Upper lobe of left lung (tissue), 6 donors: Measurements from ENCODE around the gene NRXN2. TPM values are rescaled to one million over a fixed set of nuclear protein-coding genes. Genes with fewer than 3 reads are reported as not detected.
A peak's percentile ranks its signal among the peaks of the same experiment; 100 is the strongest.

Experiments used
- ATAC-seq, 2 donors: fragments of 200-7000 bp; cut with Tn5 transposase; one replicate each; pipeline ENCODE4 v1.9.1; 2022; ENCODE audit warnings: mild to moderate bottlenecking in 2 of 2, moderate library complexity in 2 of 2; ENCODE audit not compliant: low FRiP score in 2 of 2
- DNase-seq, 2 donors: peaks; one replicate each; pipeline ENCODE4 v3.0.0-alpha.2; 2019 to 2020
- H3K27ac ChIP-seq, 4 donors: fragments of 200-600 bp; sonication (generic); one replicate each; pipeline ENCODE4 v1.5.1; 2016 to 2019
- H3K27me3 ChIP-seq, 4 donors: fragments of 200-600 bp; sonication (generic); one replicate each; pipeline ENCODE4 v1.5.1; 2017 to 2019
- H3K36me3 ChIP-seq, 4 donors: fragments of 200-600 bp; sonication (generic); one replicate each; pipeline ENCODE4 v1.5.1; 2016 to 2019
- H3K4me1 ChIP-seq, 4 donors: fragments of 200-600 bp; sonication (generic); one replicate each; pipeline ENCODE4 v1.5.1; 2018 to 2019
- H3K4me3 ChIP-seq, 4 donors: fragments of 200-600 bp; sonication (generic); one replicate each; pipeline ENCODE4 v1.5.1; 2017 to 2019; ENCODE audit warnings: mild to moderate bottlenecking in 2 of 4, moderate library complexity in 1 of 4
- H3K9me3 ChIP-seq, 4 donors: fragments of 200-600 bp; sonication (generic); one replicate each; pipeline ENCODE4 v1.5.1; 2018 to 2019
- CTCF ChIP-seq, 6 experiments: fragments of 450-650 bp in 4 of 6; fragments of 200-600 bp in 2 of 6; sonication (generic) in 2 of 6; IDR thresholded peaks; one replicate each; pipeline ENCODE4 v1.5.1; 2016 to 2019; ENCODE audit warnings: antibody characterized with exemption in 6 of 6
- EP300 ChIP-seq, 4 donors: sonication (generic); formaldehyde crosslinking; IDR thresholded peaks; one replicate each; pipeline ENCODE4 v1.5.1; 2017; ENCODE audit warnings: antibody characterized with exemption in 4 of 4, control low read depth in 2 of 4
- POLR2A ChIP-seq, 4 donors: fragments of 450-650 bp; IDR thresholded peaks; one replicate each; pipeline ENCODE4 v1.5.1; 2016 to 2017; ENCODE audit warnings: antibody characterized with exemption in 4 of 4, mild to moderate bottlenecking in 2 of 4
- POLR2AphosphoS5 ChIP-seq, 2 donors: sonication (generic); formaldehyde crosslinking; IDR thresholded peaks; one replicate each; pipeline ENCODE4 v1.5.1; 2017; ENCODE audit warnings: antibody characterized with exemption in 2 of 2
- WGBS, 2 donors: methylation state at CpG; one replicate each; pipeline ENCODE4 v1.1.5; 2017 to 2018; 5-methylcytosine and 5-hydroxymethylcytosine counted together
- total RNA-seq, 6 donors: library from RNA; depleted of rRNA in 4 of 6; stranded (reverse); fragments of >200 nt in 4 of 6; gene quantifications; one replicate each; pipeline versions ENCODE4 v1.1.0 to v1.2.1, GENCODE V29; 2016 to 2021
- donor health status: DM: no; HTN: no; CAD: no; lungs with moderate emphysema.
- donor health status: DM: no; HTN: yes; CAD: no; lungs with severe emphysema.

NRXN2 gene
- total RNA-seq, 6 donors from 2014 or later: 0.59 to 21.6 (median 2.9) TPM; not detected in 2

- DNase-seq (no peak), ATAC-seq (no peak)
- peaks cover 2 to 57% (median 34%) of the 10 kb centered on the region in 4 donors for H3K27me3 ChIP-seq
- no peaks in the 10 kb centered on the region for H3K9me3 ChIP-seq
- no peaks in the 10 kb centered on the region for H3K36me3 ChIP-seq
- WGBS, 2 donors: 9 to 14% methylated on average over 18 to 27 of the region's 39 CpGs
- TF ChIP-seq EP300 (IDR thresholded peaks at IDR 0.05) (no peak), CTCF (IDR thresholded peaks at IDR 0.05) (no peak), POLR2AphosphoS5 (IDR thresholded peaks at IDR 0.05) (no peak), POLR2A (IDR thresholded peaks at IDR 0.05) (no peak)
- peak overlapping the region in 1 of 4 donors; percentile 14 for H3K4me3 ChIP-seq
- no peak overlapping the region for H3K27ac ChIP-seq
- peaks cover 15 to 30% (median 15%) of the 10 kb centered on the region in 4 donors for H3K4me1 ChIP-seq
Measured at GRCh38 chr11:64713781-64714363, 9.1 kb downstream of the NRXN2 start.

GRCh38 chr11:64713016-64713707 lies 9.8 kb downstream of the NRXN2 start:
- DNase-seq: peak in 1 of 2 donors; percentile 89
- no peaks in the 10 kb centered on the region for H3K9me3 ChIP-seq
- H3K4me1 ChIP-seq: peaks cover 15 to 30% (median 15%) of the 10 kb centered on the region in 4 donors
- H3K4me3 ChIP-seq: peak overlapping the region in 2 of 4 donors; percentile 14 to 19
- no peak overlapping the region for H3K27ac ChIP-seq
- WGBS, 2 donors: 1% methylated on average over 28 of the region's 111 CpGs; no CpG with 5 or more reads in 1 of the 2 donors
- ATAC-seq: peak in 1 of 2 donors; percentile 64
- TF ChIP-seq CTCF (IDR thresholded peaks at IDR 0.05) (no peak), POLR2A (IDR thresholded peaks at IDR 0.05) (no peak), POLR2AphosphoS5 (IDR thresholded peaks at IDR 0.05) (no peak), EP300 (IDR thresholded peaks at IDR 0.05) (no peak)
- H3K27me3 ChIP-seq: peaks cover 2 to 57% (median 34%) of the 10 kb centered on the region in 4 donors
- H3K36me3 ChIP-seq: no peaks in the 10 kb centered on the region

- H3K27me3 ChIP-seq: peaks cover 2 to 57% (median 34%) of the 10 kb centered on the region in 4 donors
- 18 to 23% methylated on average over 13 to 15 of the region's 45 CpGs for WGBS, 2 donors
- no peak for ATAC-seq
- H3K4me1 ChIP-seq: peaks cover 15 to 30% (median 15%) of the 10 kb centered on the region in 4 donors
- no peaks in the 10 kb centered on the region for H3K36me3 ChIP-seq
- no peaks in the 10 kb centered on the region for H3K9me3 ChIP-seq
- TF ChIP-seq POLR2A (IDR thresholded peaks at IDR 0.05): no peak
- H3K27ac ChIP-seq: no peak overlapping the region
- H3K4me3 ChIP-seq: no peak overlapping the region
- peak in 1 of 2 donors; percentile 86 for DNase-seq
Measured at GRCh38 chr11:64712430-64713015, 10.5 kb downstream of the NRXN2 start.

- Histone ChIP-seq H3K27me3 (peaks cover 2 to 57% (median 33%) of the 10 kb centered on the region in 4 donors), H3K36me3 (no peaks in the 10 kb centered on the region), H3K4me3 (no peak overlapping the region), H3K4me1 (peaks cover 15 to 30% (median 15%) of the 10 kb centered on the region in 4 donors), H3K9me3 (no peaks in the 10 kb centered on the region), H3K27ac (no peak overlapping the region)
- 40 to 50% methylated on average over 17 to 19 of the region's 19 CpGs for WGBS, 2 donors
- TF ChIP-seq CTCF (IDR thresholded peaks at IDR 0.05) (no peak), POLR2AphosphoS5 (IDR thresholded peaks at IDR 0.05) (no peak), POLR2A (IDR thresholded peaks at IDR 0.05) (no peak), EP300 (IDR thresholded peaks at IDR 0.05) (no peak)
- DNase-seq (peak in 1 of 2 donors; percentile 82), ATAC-seq (no peak)
Measured at GRCh38 chr11:64711956-64712362, 11.0 kb downstream of the NRXN2 start.
